ENCODE measurements around the gene GATA3. TPM values are rescaled to one million over a fixed set of nuclear protein-coding genes. Genes with fewer than 3 reads are reported as not detected.

The GATA3 gene
- total and polyA plus RNA-seq, 2 of the 8 experiments (the other 6 are each of a cell fraction or from before 2014, with no cell fraction given): 0.02 to 0.43 TPM

DNA sequence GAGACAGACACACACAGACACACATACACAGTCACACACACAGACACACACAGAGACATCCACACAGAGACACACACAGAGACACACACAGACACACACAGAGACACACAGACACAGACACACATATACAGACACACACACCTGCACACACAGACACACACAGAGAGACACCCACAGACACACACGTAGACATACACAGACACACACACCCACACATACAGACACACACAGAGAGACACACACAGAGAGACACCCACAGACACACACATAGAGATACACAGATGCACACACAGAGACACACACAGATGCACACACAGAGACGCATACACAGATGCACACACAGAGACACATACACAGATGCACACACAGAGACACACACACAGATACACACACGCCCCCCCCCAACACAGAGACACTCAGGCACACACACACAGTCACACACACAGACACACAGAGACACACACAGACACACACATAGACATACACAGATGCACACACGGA lies 58.5 kb downstream of the GATA3 start:
- H4K91ac ChIP-seq (replicated peaks; ENCODE audit: insufficient read length, low read length): peak overlapping the region; percentile 74
- CTCF ChIA-PET (ENCODE audit: partially characterized antibody): interaction anchor here (0.7 kb wide), 1 partner anchor 166 kb away, joined by 3 read pairs; no protein-coding TSS in a partner anchor
- TF ChIP-seq BCL11A (IDR thresholded peaks at IDR 0.05; ENCODE audit: low read depth in 2 of 2, low read length in 2 of 2): no peak
- no peak for TF ChIP-seq EGR1 (IDR thresholded peaks at IDR 0.05; ENCODE audit: borderline replicate concordance, low read depth, low read length)
- TF ChIP-seq KDM5A (IDR thresholded peaks at IDR 0.05; ENCODE audit: low read length): no peak
- TF ChIP-seq, protein P1, sequence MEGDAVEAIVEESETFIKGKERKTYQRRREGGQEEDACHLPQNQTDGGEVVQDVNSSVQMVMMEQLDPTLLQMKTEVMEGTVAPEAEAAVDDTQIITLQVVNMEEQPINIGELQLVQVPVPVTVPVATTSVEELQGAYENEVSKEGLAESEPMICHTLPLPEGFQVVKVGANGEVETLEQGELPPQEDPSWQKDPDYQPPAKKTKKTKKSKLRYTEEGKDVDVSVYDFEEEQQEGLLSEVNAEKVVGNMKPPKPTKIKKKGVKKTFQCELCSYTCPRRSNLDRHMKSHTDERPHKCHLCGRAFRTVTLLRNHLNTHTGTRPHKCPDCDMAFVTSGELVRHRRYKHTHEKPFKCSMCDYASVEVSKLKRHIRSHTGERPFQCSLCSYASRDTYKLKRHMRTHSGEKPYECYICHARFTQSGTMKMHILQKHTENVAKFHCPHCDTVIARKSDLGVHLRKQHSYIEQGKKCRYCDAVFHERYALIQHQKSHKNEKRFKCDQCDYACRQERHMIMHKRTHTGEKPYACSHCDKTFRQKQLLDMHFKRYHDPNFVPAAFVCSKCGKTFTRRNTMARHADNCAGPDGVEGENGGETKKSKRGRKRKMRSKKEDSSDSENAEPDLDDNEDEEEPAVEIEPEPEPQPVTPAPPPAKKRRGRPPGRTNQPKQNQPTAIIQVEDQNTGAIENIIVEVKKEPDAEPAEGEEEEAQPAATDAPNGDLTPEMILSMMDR (IDR thresholded peaks at IDR 0.05; ENCODE audit: control extremely low read depth in 1 of 3, insufficient read depth in 1 of 3, low read depth in 1 of 3, low read length in 3 of 3): no peak
- no peak for TF ChIP-seq SP4 (IDR thresholded peaks at IDR 0.05; ENCODE audit: low read length)
- no peak for TF ChIP-seq PHF8 (conservative IDR thresholded peaks at IDR 0.05; ENCODE audit: low read depth, low read length)
- TF ChIP-seq SP2 (IDR thresholded peaks at IDR 0.05; ENCODE audit: low read length): no peak
- no peak for TF ChIP-seq SRF (IDR thresholded peaks at IDR 0.05; ENCODE audit: low read depth, low read length)
- no peak for TF ChIP-seq YY1 (IDR thresholded peaks at IDR 0.05; ENCODE audit: low read depth, low read length)

More for the DNA sequence above, 58.5 kb downstream of the GATA3 start:
- Histone ChIP-seq H3K27ac (ENCODE audit: low read depth, low read length) (no peak overlapping the region), H4K20me1 (replicated peaks in 1 of 2; ENCODE audit: control insufficient read depth in 1 of 2, insufficient read depth in 2 of 2, low read length in 2 of 2) (peaks cover 0 to 4% of the 10 kb centered on the region in 2 experiments), H3K23me2 (ENCODE audit: low read depth, low read length) (peaks cover 7% of the 10 kb centered on the region; the same call in 1 of the 2 replicates), H4K5ac (ENCODE audit: insufficient read length, low read depth, low read length) (no peak overlapping the region), H3K23ac (ENCODE audit: insufficient read length) (peak overlapping the region; percentile 32), H2AK5ac (ENCODE audit: low read depth, low read length) (peak overlapping the region; percentile 97), H2BK120ac (replicated peaks; ENCODE audit: low read depth, low read length) (no peak overlapping the region), H2BK15ac (ENCODE audit: low read length) (peak overlapping the region; percentile 94; the same call in 1 of the 2 replicates), H3K4me3 (ENCODE audit: extremely low read depth in 1 of 4, insufficient read depth in 2 of 4, low read depth in 3 of 4, low read length in 4 of 4) (no peak overlapping the region), H3K4me2 (ENCODE audit: insufficient read depth in 1 of 2, low read depth in 2 of 2, low read length in 2 of 2) (no peak overlapping the region), H4K8ac (ENCODE audit: extremely low read depth, insufficient read depth, low read length) (no peak overlapping the region; the same call in 1 of the 2 replicates), H3K4ac (replicated peaks; ENCODE audit: insufficient read length, low read depth, low read length) (no peak overlapping the region), H3K79me1 (ENCODE audit: low read depth, low read length) (no peaks in the 10 kb centered on the region), H3K56ac (replicated peaks; ENCODE audit: insufficient read length, low read depth, low read length) (no peak overlapping the region), H3K4me1 (replicated peaks in 1 of 4; ENCODE audit: control insufficient read depth in 3 of 4, insufficient read depth in 4 of 4, low read length in 3 of 4) (no peaks in the 10 kb centered on the region), H3K18ac (ENCODE audit: extremely low read depth, low read length) (0 out of 2 replicates have a peak overlapping the region, but pooled peaks have one; percentile 13), H2AFZ (ENCODE audit: low read length) (no peak overlapping the region), H3K9me3 (ENCODE audit: insufficient read depth in 2 of 2, low read depth in 1 of 2, low read length in 1 of 2) (no peaks in the 10 kb centered on the region), H3K9ac (replicated peaks in 1 of 4; ENCODE audit: extremely low read depth in 1 of 4, low read depth in 3 of 4, low read length in 3 of 4) (no peak overlapping the region), H3K36me3 (ENCODE audit: control insufficient read depth in 2 of 4, insufficient read depth in 4 of 4, low read length in 3 of 4) (no peaks in the 10 kb centered on the region), H2BK20ac (ENCODE audit: low read length) (peak overlapping the region; percentile 74), H2BK12ac (ENCODE audit: low read depth, low read length) (peak overlapping the region; percentile 98), H3K27me3 (replicated peaks in 1 of 4; ENCODE audit: control insufficient read depth in 3 of 4, extremely low read depth in 1 of 4, insufficient read depth in 3 of 4, low read length in 3 of 4) (no peaks in the 10 kb centered on the region), H3K14ac (ENCODE audit: insufficient read length) (no peak overlapping the region), H3K79me2 (ENCODE audit: control insufficient read depth in 1 of 2, insufficient read depth in 2 of 2, low read length in 2 of 2) (no peaks in the 10 kb centered on the region), H2BK5ac (ENCODE audit: low read depth, low read length) (peak overlapping the region; percentile 79)
- POLR2A ChIA-PET (ENCODE audit: partially characterized antibody): no interaction called here
- FAIRE-seq (no peak), DNase-seq (ENCODE audit: low read depth in 1 of 2, low spot score in 2 of 2) (no peak)
- WGBS, 2 experiments (ENCODE audit: extremely low coverage in 1 of 2, insufficient coverage in 1 of 2, insufficient read length in 1 of 2, insufficient replicate concordance in 2 of 2, low coverage in 1 of 2, low lambda C conversion rate in 2 of 2, missing lambda C conversion rate in 1 of 2): 61% methylated on average over 4 of the region's 4 CpGs; no CpG with 5 or more reads in 1 of the 2 experiments

All from H1 (cell line).